HCT116 (cell line): ENCODE results near the gene ARHGAP10. TPM values are rescaled to one million over a fixed set of nuclear protein-coding genes. Genes with fewer than 3 reads are reported as not detected.

Experiments used
- ATAC-seq: fragments of 200-7000 bp; cut with Tn5 transposase; 2 replicates; pipeline ENCODE4 v1.9.1; 2020; ENCODE audit warnings: mild to moderate bottlenecking, moderate library complexity
- BruUV-seq: library from RNA; stranded (reverse); fragments of 400-500 nt; replicated peaks from 2 replicates; lab custom pipeline; 2021; lab: Mats Ljungman, UMichigan
- CTCF ChIA-PET: fragments of 300-600 bp; sonication (Branson Sonifier 250); formaldehyde crosslinking; loops from one replicate; lab custom pipeline; 2021; ENCODE audit warnings: antibody characterized with exemption; lab: Charles Lee
- POLR2A ChIA-PET: fragments of 300-600, 350-600 bp; sonication (Branson Sonifier 250); formaldehyde crosslinking; loops from one replicate; lab custom pipeline; 2021; ENCODE audit warnings: antibody characterized with exemption; lab: Charles Lee
- RAD21 ChIA-PET, 2 experiments: fragments of 300-600 bp; sonication (Branson Sonifier 250); formaldehyde crosslinking; loops; one replicate each; lab custom pipeline; 2023; ENCODE audit warnings: low total read pairs in 2 of 2; ENCODE audit not compliant: uncharacterized antibody in 2 of 2, unreplicated experiment in 2 of 2, low non-redundant PET in 1 of 2; lab: Charles Lee
- DNase-seq: peaks from one replicate; pipeline ENCODE4 v3.0.0-alpha.2; 2010; ENCODE audit warnings: low read depth, low spot score
- H2AFZ ChIP-seq: fragments of 200-600 bp; shearing (Covaris generic), sonication (generic); 2 replicates; pipeline ENCODE4 v1.6.1; 2017; ENCODE audit warnings: low read depth, mixed run types, mixed read lengths, antibody characterized with exemption, low read length; ENCODE audit not compliant: poor library complexity, severe bottlenecking
- H3K27ac ChIP-seq: 2 replicates; pipeline ENCODE4 v1.5.1; 2012; ENCODE audit warnings: low read depth, low read length
- H3K27me3 ChIP-seq: fragments of 200-600 bp; sonication (generic); 2 replicates; pipeline ENCODE4 v1.6.1; 2016; ENCODE audit warnings: mixed run types, low read length, mixed read lengths; ENCODE audit not compliant: insufficient read depth
- H3K36me3 ChIP-seq, 2 experiments: fragments of 200-500 bp in 1 of 2; fragments of 200-600 bp in 1 of 2; sonication (Bioruptor generic) in 1 of 2; sonication (generic) in 1 of 2; 2 replicates each; pipeline versions ENCODE4 v1.5.1 to v1.6.1; 2014 to 2016; ENCODE audit warnings: low read length in 2 of 2, inconsistent platforms in 1 of 2, mixed read lengths in 1 of 2, mixed run types in 1 of 2; ENCODE audit not compliant: insufficient read depth in 2 of 2, control insufficient read depth in 1 of 2
- H3K4me1 ChIP-seq, 2 experiments: fragments of 200-600 bp in 1 of 2; sonication (generic) in 1 of 2; 2 replicates each; pipeline versions ENCODE4 v1.5.1 to v1.6.1; 2012 to 2017; ENCODE audit warnings: low read length in 2 of 2, inconsistent platforms in 1 of 2, mild to moderate bottlenecking in 1 of 2, mixed read lengths in 1 of 2, mixed run types in 1 of 2, moderate library complexity in 1 of 2; ENCODE audit not compliant: insufficient read depth in 2 of 2, control insufficient read depth in 1 of 2
- H3K4me2 ChIP-seq: fragments of 200-600 bp; sonication (generic); 2 replicates; pipeline ENCODE4 v1.6.1; 2017; ENCODE audit warnings: mixed run types, low read length, mixed read lengths
- H3K4me3 ChIP-seq, 2 experiments: fragments of 200-600 bp in 1 of 2; sonication (generic) in 1 of 2; replicated peaks in 1 of 2; 2 replicates each; pipeline ENCODE4 v1.5.1; 2011 to 2016; ENCODE audit warnings: low read length in 2 of 2, control low read depth in 1 of 2, low read depth in 1 of 2, mild to moderate bottlenecking in 1 of 2, mixed read lengths in 1 of 2, mixed run types in 1 of 2
- H3K79me2 ChIP-seq: fragments of 200-600 bp; sonication (generic); 2 replicates; pipeline ENCODE4 v1.6.1; 2017; ENCODE audit warnings: mild to moderate bottlenecking, mixed run types, low read length, moderate library complexity, mixed read lengths; ENCODE audit not compliant: insufficient read depth
- H3K9ac ChIP-seq: fragments of 200-600 bp; sonication (generic); 2 replicates; pipeline ENCODE4 v1.6.1; 2016; ENCODE audit warnings: low read length, mixed read lengths
- H3K9me2 ChIP-seq: fragments of 200-600 bp; sonication (generic), shearing (Covaris generic); 2 replicates; pipeline ENCODE4 v1.6.1; 2017; ENCODE audit warnings: mixed run types, mild to moderate bottlenecking, moderate library complexity; ENCODE audit not compliant: insufficient read depth
- H3K9me3 ChIP-seq, 2 experiments: fragments of 200-500 bp in 1 of 2; fragments of 200-600 bp in 1 of 2; sonication (Bioruptor generic) in 1 of 2; sonication (generic) in 1 of 2; 2 replicates each; pipeline ENCODE4 v1.6.1; 2014 to 2017; ENCODE audit warnings: low read length in 2 of 2, mixed read lengths in 2 of 2, inconsistent platforms in 1 of 2, low read depth in 1 of 2, mild to moderate bottlenecking in 1 of 2, mixed run types in 1 of 2, moderate library complexity in 1 of 2; ENCODE audit not compliant: control insufficient read depth in 1 of 2, insufficient read depth in 1 of 2
- H4K20me1 ChIP-seq: fragments of 200-600 bp; sonication (generic), shearing (Covaris generic); 2 replicates; pipeline ENCODE4 v1.6.1; 2017; ENCODE audit warnings: mixed run types, mild to moderate bottlenecking, moderate library complexity; ENCODE audit not compliant: insufficient read depth
- CBX3 ChIP-seq: IDR thresholded peaks from 2 replicates; pipeline ENCODE4 v1.6.1; 2012; ENCODE audit warnings: low read depth
- CEBPB ChIP-seq: IDR thresholded peaks from 2 replicates; pipeline ENCODE4 v1.6.1; 2012; ENCODE audit warnings: low read depth
- ELF1 ChIP-seq: IDR thresholded peaks from 2 replicates; pipeline ENCODE4 v1.6.1; 2012; ENCODE audit warnings: low read depth, borderline replicate concordance
- EZH2 ChIP-seq: fragments of 200-600 bp; sonication (generic); IDR thresholded peaks from 2 replicates; pipeline ENCODE4 v1.6.1; 2017; ENCODE audit warnings: antibody characterized with exemption, mixed run types
- EZH2phosphoT487 ChIP-seq: fragments of 200-600 bp; IDR thresholded peaks from 2 replicates; pipeline ENCODE4 v1.6.1; 2018; ENCODE audit warnings: antibody characterized with exemption, borderline replicate concordance
- FOSL1 ChIP-seq: IDR thresholded peaks from 2 replicates; pipeline ENCODE4 v1.6.1; 2012; ENCODE audit warnings: low read depth
- JUND ChIP-seq: IDR thresholded peaks from 2 replicates; pipeline ENCODE4 v1.6.1; 2012
- POLR2A ChIP-seq: IDR thresholded peaks from 2 replicates; pipeline ENCODE4 v1.7.0; 2011; ENCODE audit warnings: borderline replicate concordance; ENCODE audit not compliant: insufficient read depth, insufficient read length; ENCODE audit errors: extremely low read depth
- POLR2AphosphoS5 ChIP-seq: IDR thresholded peaks from 2 replicates; pipeline ENCODE4 v1.6.1; 2011; ENCODE audit warnings: mild to moderate bottlenecking, low read depth, low read length, moderate library complexity
- RAD21 ChIP-seq: IDR thresholded peaks from 2 replicates; pipeline ENCODE4 v1.6.1; 2012; ENCODE audit warnings: low read depth, mild to moderate bottlenecking
- SIN3A ChIP-seq: IDR thresholded peaks from 2 replicates; pipeline ENCODE4 v1.6.1; 2012; ENCODE audit warnings: low read depth
- ZFX ChIP-seq: fragments of 450-650 bp; IDR thresholded peaks from 2 replicates; pipeline ENCODE4 v1.6.1; 2017
- ZNF274 ChIP-seq: fragments of 200-500 bp; sonication (Bioruptor generic); IDR thresholded peaks from 2 replicates; pipeline ENCODE4 v1.6.1; 2014; ENCODE audit warnings: mild to moderate bottlenecking, low read depth, low read length, inconsistent platforms
- intact Hi-C: fragments of 100-400 bp; cut with micrococcal nuclease; formaldehyde crosslinking; loops from 2 replicates; pipeline ENCODE4 v1.10.0; 2022
- total RNA-seq: library from RNA; stranded (reverse); gene quantifications from one replicate; pipeline ENCODE4 v1.2.1, GENCODE V29; 2021; ENCODE audit not compliant: unreplicated experiment
- TF ChIP-seq, protein P1 (sequence below): IDR thresholded peaks from 2 replicates; pipeline ENCODE4 v1.6.1; 2011; ENCODE audit warnings: mild to moderate bottlenecking, low read length, moderate library complexity; ENCODE audit not compliant: insufficient replicate concordance; ENCODE audit errors: extremely low read depth

The ARHGAP10 gene
- total RNA-seq, 1 experiment from 2014 or later, result 24.7 TPM

DNA sequence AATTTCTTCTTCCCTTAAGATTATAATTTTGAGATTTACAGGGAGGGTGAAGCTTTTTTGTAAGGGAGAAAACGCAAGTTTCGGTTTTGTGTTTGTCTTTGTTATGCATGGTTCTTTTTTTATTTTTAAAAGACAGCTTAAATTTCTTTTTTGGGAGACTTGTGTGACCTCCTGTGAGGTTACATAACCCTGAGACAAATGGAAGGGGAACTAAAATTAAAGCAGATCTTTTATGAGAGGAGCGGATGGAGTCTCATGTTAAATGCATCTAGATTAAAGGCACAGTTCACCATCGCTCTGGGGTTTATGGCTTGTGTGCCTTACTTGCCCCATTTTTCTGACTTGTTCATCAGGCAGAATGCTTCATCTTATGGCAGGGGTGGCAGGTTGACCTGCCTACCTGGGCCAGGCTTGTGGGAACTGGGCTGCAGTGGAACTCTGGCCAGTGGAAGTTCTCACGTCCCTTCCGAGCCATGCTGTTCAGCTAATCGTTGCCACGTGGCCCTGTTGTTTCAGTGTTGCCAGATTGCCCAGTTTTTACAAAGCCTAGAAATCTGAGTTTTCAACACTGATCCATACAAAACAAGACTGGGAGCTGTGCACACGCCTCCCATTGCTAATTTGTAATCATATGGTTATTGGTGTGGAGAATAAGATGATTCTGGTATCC, 291.8 kb downstream of the ARHGAP10 start:
- no peaks in the 10 kb centered on the region for H3K79me2 ChIP-seq
- no peak for ATAC-seq
- no peak for TF ChIP-seq CBX3
- TF ChIP-seq CEBPB, result no peak
- no peak for TF ChIP-seq SIN3A
- TF ChIP-seq POLR2A, result no peak
- TF ChIP-seq ZFX, result no peak
- TF ChIP-seq, protein P1, sequence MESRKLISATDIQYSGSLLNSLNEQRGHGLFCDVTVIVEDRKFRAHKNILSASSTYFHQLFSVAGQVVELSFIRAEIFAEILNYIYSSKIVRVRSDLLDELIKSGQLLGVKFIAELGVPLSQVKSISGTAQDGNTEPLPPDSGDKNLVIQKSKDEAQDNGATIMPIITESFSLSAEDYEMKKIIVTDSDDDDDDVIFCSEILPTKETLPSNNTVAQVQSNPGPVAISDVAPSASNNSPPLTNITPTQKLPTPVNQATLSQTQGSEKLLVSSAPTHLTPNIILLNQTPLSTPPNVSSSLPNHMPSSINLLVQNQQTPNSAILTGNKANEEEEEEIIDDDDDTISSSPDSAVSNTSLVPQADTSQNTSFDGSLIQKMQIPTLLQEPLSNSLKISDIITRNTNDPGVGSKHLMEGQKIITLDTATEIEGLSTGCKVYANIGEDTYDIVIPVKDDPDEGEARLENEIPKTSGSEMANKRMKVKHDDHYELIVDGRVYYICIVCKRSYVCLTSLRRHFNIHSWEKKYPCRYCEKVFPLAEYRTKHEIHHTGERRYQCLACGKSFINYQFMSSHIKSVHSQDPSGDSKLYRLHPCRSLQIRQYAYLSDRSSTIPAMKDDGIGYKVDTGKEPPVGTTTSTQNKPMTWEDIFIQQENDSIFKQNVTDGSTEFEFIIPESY, result no peak
- TF ChIP-seq EZH2, result no peak
- TF ChIP-seq, all 23 proteins: peak for 0
- no peak overlapping the region for H3K4me3 ChIP-seq
- DNase-seq, result no peak
- ChIA-PET CTCF (no interaction called here), RAD21 (no interaction called here), POLR2A (no interaction called here)
- intact Hi-C loops, result no loop called here
- no peaks in the 10 kb centered on the region for H3K9me3 ChIP-seq
- no peak overlapping the region for H3K27ac ChIP-seq
- H3K27me3 ChIP-seq, result no peaks in the 10 kb centered on the region
- no peaks in the 10 kb centered on the region for H3K4me1 ChIP-seq
- H3K36me3 ChIP-seq, result no peaks in the 10 kb centered on the region
- H3K9me2 ChIP-seq, result no peaks in the 10 kb centered on the region
- no peak overlapping the region for H3K9ac ChIP-seq
- no peak overlapping the region for H2AFZ ChIP-seq
- no TSS peak for BruUV-seq
- no peak overlapping the region for H3K4me2 ChIP-seq
- H4K20me1 ChIP-seq, result no peaks in the 10 kb centered on the region

DNA sequence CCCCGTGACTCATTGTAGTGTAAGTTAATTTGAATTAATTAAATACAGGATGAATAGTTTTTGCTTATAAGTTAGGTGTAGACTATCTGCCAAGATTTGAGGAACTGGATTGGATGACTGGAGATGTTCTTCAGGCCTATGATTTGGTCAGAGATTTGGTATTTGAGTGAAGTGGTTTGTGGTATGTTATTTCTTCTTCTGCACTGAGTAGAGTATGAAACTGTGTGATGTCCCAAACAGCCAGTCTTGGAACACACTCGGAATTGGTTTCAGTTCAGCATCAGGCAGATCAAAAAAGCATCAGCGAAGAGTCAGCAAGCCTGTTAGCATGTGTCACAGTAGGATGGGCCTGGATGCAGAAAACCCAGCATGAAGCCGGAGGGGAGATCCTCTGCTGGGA, 294.1 kb downstream of the ARHGAP10 start:
- DNase-seq (no peak), ATAC-seq (no peak)
- intact Hi-C loops, result no loop called here
- H3K4me3 ChIP-seq, result no peak overlapping the region
- ChIA-PET CTCF (no interaction called here), RAD21 (no interaction called here), POLR2A (no interaction called here)
- H3K27ac ChIP-seq, result no peak overlapping the region
- no peak overlapping the region for H2AFZ ChIP-seq
- H3K9ac ChIP-seq, result no peak overlapping the region
- no peaks in the 10 kb centered on the region for H3K9me2 ChIP-seq
- no peaks in the 10 kb centered on the region for H3K9me3 ChIP-seq
- H3K27me3 ChIP-seq, result no peaks in the 10 kb centered on the region
- no peaks in the 10 kb centered on the region for H3K36me3 ChIP-seq
- TF ChIP-seq, protein P1, result no peak
- TF ChIP-seq RAD21 (no peak), ELF1 (no peak), CBX3 (no peak), JUND (no peak), FOSL1 (no peak), POLR2AphosphoS5 (no peak), SIN3A (no peak), EZH2phosphoT487 (no peak), ZNF274 (no peak)
- no peak overlapping the region for H3K4me2 ChIP-seq
- H3K79me2 ChIP-seq, result no peaks in the 10 kb centered on the region
- no peaks in the 10 kb centered on the region for H3K4me1 ChIP-seq
- no peaks in the 10 kb centered on the region for H4K20me1 ChIP-seq
- BruUV-seq, result no TSS peak
